GM12801 (cell line): ENCODE data around the gene ADAM22.

Source experiments
- CTCF ChIP-seq: IDR thresholded peaks from one replicate; pipeline ENCODE4 v1.5.1; 2011; ENCODE audit warnings: control low read depth; ENCODE audit not compliant: insufficient read length; ENCODE audit errors: extremely low read depth

ADAM22 gene

GRCh38 chr7:88072715-88073055 lies 138.6 kb downstream of the ADAM22 start:
- TF ChIP-seq CTCF, result no peak

- no peak for TF ChIP-seq CTCF
These were observed 139.6 kb downstream of the ADAM22 start for GRCh38 chr7:88073626-88074025.

- TF ChIP-seq CTCF, result no peak
These were observed 141.2 kb downstream of the ADAM22 start for GRCh38 chr7:88075216-88075615.

- TF ChIP-seq CTCF, result no peak
These were observed 149.8 kb downstream of the ADAM22 start for GRCh38 chr7:88083883-88084282.

GRCh38 chr7:88089561-88089960 lies 155.5 kb downstream of the ADAM22 start:
- TF ChIP-seq CTCF, result no peak

- no peak for TF ChIP-seq CTCF
These were observed 156.2 kb downstream of the ADAM22 start for GRCh38 chr7:88090240-88090639.

- TF ChIP-seq CTCF, result no peak
These were observed 156.6 kb downstream of the ADAM22 start for GRCh38 chr7:88090671-88091070.
